SH-SY5Y (cell line): Measurements from ENCODE around the gene ZNF775.

Source experiments
- GATA2 ChIP-seq: IDR thresholded peaks from 2 replicates; pipeline ENCODE4 v1.6.1; 2011; ENCODE audit warnings: mild to moderate bottlenecking, low read depth, low read length
- GATA3 ChIP-seq: IDR thresholded peaks from 2 replicates; pipeline ENCODE4 v1.6.1; 2011; ENCODE audit warnings: low read depth, mild to moderate bottlenecking, low read length, moderate library complexity

- TF ChIP-seq GATA2, result no peak
- no peak for TF ChIP-seq GATA3
These were observed 42.7 kb downstream of the ZNF775 start for GRCh38 chr7:150421831-150422230.
